Measurements from ENCODE around the gene NHERF1.

The NHERF1 gene

DNA sequence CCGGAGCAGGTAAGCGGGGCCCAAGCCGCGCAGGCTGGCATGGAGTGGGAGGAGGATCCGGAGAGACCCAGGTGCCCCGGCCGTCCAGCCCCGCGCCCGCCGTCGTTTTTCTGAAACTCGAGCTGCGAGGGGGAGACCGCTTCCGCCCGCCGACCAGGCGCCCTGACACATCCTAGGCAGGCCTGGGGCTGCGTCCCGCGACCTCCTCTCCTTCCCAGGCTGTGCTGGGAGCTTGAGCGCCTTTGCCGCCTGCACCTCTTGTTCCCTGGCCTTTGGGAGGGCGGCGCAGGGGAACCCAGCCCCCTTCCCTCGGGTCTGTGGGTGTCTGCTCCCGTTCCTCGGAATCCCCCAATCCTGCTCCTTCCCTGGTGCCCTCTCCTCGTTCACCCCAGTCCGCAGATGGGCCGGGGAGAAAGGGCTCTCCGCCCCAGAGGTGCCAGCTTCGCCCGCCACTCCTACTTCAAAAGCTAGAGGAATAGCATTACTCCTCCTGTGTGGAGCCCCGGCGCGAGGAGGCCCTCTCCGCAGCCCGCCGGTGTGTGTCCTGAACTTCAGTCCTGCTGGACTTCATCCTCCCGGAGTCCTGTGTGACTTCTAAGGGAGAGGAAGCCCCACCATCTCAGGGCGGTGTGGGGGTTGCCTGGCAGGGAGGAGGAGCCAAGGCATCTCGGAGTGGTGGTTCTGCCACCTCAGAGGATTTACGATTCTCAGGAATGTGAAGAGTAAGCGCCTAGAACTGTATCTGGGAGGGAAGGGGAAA lies 1.0 kb downstream of the NHERF1 start:
- DNase-seq (ENCODE audit: low spot score) = peak; percentile 29

DNA sequence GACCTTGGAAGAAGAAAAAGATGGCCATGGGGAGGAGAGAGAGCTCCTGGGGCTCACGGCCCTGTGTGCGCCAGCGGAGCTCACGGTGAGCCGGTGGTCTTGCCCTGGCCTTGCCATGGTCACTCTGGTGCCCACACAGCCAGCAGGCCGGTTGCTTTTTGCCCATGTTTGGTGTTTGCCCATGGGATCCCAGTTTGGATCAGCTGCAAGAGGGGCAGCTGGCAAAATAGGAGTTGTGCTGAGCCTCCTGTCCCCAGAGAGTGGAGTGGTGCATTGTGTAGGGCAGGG lies 1.6 kb downstream of the NHERF1 start:
- no peak for DNase-seq (ENCODE audit: low spot score)

- no peak for DNase-seq (ENCODE audit: low spot score)
Observed at GRCh38 chr17:74750327-74751069, 2.1 kb downstream of the NHERF1 start.

DNA sequence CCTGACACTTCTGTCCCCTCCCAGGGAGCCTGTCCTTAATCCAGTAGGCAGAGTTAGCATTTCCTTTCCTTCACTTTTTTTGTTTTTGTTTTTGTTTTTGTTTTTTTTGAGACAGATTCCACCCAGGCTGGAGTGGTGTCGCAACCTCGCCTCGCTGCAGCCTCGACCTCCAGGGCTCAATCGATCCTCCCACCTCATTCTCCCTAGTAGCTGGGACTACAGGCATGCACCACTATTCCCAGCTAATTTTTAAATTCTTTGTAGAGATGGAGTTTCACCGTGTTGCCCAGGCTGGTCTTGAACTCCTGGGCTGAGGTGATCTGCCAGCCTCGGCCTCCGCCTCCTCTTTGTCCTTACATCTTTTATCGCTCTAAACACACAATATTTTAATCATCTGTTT lies 4.0 kb downstream of the NHERF1 start:
- no peak for DNase-seq (ENCODE audit: low spot score)

- DNase-seq (ENCODE audit: low spot score) = no peak
Observed at GRCh38 chr17:74752822-74753401, 4.5 kb downstream of the NHERF1 start.

DNA sequence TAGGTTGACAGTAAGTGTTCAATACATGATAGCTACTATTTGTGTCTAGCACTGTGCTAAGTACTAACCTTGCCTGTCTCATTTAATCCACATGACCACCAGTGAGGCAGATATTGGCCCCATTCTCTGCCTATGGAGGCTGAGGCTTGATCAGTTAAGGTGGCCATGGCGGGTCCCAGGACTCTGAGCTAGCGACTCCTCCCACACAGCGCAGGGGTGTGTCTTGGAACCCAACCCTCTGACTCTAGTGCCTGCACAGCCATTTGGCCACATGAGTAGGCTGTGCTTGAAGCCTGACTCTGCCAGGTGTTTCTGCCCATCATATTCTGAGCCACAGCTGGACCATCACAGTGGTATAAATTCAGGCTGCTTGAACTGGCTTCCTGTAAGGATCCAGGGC lies 6.4 kb downstream of the NHERF1 start:
- no peak for DNase-seq (ENCODE audit: low spot score)

DNA sequence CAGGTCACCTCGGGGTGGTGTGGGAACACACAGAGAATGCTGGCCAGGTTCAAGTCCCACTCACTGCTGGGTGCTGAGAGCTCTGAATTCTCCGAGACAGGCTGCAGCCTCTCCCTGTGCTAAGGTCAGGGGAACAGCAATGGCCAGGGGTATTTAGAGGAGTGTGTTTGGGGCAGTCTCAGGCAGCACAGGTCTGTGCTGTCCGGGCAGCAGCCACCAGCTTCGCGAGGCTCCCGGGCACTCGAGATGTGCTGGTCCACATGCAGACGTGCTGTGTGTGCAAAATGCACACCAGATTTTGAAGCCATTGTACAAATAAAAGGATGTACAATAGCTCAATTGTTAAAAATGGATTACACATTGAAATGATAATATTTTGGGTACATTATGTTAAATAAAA lies 7.1 kb downstream of the NHERF1 start:
- no peak for DNase-seq (ENCODE audit: low spot score)

DNA sequence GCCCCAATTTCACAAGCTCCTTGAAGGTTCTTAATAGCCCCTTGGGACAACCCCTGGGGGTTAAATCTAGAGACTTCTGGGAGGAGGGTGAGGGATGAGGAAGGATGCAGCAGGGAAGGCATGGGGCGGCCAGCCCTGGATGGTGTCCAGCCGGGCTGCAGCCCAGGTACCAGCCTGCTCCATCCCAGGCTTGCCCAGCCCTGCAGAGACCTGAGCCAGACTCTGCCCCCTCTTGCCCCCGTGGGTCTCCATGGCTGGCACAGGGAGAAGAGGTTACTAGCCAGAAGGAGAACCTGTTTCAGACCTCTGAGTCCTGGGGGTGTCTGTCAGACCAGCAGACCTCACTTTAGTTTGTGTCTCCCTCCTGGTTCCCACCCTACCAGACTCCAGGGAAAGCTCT lies 8.5 kb downstream of the NHERF1 start:
- DNase-seq (ENCODE audit: low spot score) = no peak

DNA sequence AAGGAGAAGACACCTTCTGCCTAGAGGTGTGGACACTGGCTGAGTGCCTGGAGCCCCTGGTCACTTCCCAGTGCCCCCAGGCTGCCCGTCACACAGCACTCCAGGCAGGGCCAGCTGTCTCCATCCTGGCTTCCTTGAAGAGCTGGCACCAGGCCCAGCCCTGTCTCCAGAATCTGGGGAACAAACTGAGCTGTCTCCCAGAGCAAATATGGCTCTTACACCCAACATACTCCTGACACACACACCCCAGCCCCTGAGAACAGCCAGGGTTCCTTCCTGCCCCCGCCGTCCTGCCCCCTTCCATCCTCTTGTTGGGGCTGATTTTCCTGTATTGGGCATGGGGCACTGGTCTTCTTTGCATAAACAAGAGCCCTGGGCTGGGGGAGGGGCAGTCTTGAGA lies 9.1 kb downstream of the NHERF1 start:
- DNase-seq (ENCODE audit: low spot score) = no peak

DNA sequence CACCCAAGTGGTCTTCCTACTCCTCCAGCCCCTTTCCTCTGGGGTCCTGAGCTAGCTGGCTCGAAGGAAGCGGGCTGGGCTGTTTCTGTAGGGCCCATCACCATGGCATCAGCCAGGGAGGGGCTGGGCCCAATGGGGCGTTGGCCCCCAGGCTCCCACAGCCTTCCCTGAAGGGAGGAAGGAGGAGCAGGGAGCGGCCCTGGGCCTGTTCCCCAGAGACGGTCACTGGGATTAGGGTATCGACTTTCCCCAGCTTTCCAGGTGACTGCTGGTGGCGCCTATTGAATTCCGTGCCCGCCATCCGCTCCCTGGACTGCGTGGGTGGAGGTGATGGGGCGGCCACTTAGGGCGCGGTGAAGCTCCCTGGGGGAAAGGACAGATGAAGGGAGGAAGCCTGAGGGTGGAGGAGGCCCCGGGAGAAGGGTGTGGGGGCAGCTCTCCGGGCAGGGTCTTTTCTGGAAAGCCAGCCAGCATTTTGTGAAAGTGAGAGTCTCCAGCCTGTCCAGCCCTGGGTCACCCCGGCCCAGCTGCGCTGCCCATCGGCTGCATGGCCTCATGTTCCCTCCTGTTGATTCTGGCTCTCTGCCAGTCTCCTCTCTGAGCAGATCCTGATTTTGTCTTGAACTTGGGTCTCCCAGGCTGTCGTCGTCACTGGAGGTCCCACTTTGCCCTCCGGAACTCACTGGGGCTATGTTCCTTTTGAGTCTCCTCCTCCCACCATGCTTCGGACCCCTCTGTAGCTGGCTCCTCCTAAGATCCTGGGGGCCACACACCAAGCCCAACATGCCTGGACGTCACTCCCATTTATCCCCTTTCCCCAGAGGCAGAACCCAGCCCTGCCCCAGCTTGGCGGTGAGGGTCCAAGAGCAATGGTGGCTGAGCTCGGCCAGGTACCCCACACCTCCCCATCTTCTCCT lies 9.8 kb downstream of the NHERF1 start:
- DNase-seq (ENCODE audit: low spot score) = no peak

DNA sequence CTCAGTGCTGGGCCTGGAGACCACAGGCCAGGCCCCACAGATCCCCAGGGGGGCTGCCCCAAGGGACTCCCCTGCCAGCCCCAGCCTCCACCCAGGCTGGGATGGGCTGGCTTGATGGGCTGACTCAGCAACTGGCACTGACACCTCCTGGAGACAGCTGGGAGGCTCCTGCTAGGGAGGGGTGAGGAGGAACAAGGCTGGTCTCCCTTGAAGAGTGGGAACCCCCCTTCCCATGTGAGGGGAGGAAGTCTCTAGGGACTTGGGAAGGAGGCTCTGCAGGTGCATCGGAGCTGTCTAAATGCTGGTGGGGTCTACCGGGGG lies 10.4 kb downstream of the NHERF1 start:
- peak; percentile 75 for DNase-seq (ENCODE audit: low spot score)

- DNase-seq (ENCODE audit: low spot score) = no peak
Observed at GRCh38 chr17:74759243-74759801, 10.9 kb downstream of the NHERF1 start.

DNA sequence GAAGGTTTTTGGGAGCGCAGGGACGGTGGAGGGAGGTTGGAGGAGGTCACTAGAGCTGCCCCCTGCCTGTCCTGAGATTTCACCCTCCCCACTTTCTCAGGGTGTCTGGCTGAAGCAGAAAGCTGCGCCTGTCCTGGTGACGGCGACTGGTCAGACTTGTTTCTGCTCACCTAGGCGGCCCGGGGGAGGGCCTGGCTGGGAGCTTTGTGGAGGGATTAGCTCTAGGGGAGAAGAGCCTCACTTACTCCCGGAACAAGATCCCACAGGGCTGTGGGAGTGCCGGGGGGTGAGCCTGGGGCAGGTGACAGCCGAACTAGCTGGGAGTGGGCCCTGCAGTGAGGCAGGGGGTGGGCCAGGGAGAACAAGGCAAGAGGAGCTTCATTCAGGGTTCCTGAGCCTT lies 11.5 kb downstream of the NHERF1 start:
- no peak for DNase-seq (ENCODE audit: low spot score)

- no peak for DNase-seq (ENCODE audit: low spot score)
Observed at GRCh38 chr17:74760404-74761105, 12.1 kb downstream of the NHERF1 start.

DNA sequence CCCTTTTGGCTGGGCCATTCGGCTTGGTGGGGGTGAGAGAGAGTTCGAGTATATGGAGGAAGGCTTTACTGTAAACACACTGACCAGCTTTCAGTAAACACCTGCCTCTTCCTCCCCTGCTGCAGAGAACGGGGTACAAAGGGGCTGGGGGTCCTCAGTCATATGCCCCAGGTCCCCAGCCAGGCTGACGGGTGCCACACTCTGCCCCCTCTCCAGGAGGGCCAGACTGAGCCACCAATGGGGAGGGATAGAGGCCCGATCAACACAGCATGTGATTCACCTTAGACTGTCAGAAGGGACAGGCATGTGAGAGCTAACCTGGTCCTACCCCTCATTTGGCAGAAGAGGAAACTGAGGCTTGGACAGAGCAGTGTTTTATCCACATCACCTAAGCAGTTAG lies 13.0 kb downstream of the NHERF1 start:
- DNase-seq (ENCODE audit: low spot score) = no peak

GRCh38 chr17:74761931-74762330 lies 13.5 kb downstream of the NHERF1 start:
- DNase-seq (ENCODE audit: low spot score) = no peak

- no peak for DNase-seq (ENCODE audit: low spot score)
Observed at GRCh38 chr17:74763565-74764387, 15.3 kb downstream of the NHERF1 start.

DNA sequence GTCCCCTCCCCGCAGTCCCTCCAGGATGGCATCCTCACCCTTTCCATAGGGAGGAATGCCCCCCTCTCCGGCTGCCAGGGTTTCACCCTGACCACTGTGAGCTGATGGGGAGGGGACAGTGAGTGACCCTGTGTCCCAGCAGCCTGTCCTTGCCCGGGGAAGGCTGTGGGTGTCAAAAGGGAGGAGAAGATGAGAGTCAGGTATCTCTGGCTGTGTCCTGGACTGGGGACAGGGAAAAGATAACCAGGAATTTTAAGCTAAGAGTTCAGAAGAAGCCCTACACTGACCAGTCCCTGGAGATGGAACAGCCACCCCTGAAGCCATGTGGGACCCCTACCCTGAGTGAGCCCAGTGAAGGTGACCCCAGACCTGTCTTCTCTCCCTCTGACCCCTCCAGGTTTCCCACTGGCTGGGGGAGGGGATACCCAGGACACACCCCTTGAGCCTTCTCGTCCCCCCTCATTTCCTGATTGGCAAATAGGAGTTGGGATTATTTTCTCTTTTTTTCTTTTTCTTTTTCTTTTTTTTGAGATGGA lies 16.4 kb downstream of the NHERF1 start:
- no peak for DNase-seq (ENCODE audit: low spot score)

- no peak for DNase-seq (ENCODE audit: low spot score)
Observed at GRCh38 chr17:74766413-74766812, 18.0 kb downstream of the NHERF1 start.

DNA sequence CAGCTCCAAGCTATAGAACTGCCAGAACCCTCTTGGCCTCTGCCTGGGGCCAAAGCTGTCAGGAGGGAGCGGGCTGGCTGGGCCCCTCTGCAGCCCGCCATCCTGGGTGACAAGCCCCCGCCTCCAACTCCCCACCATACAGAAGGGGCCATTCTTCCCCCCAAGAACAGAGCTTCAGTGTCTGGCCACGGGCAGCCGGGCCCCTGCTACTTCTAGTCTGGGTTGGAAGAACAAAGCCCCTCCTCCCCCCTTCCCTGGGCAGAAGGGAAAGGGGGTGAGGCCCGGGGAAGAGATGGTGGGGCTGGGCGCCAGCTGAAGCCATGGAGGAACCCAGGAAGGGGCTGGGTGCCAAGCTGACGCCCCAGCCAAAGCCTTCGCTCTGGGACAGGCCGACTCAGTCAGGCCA lies 18.7 kb downstream of the NHERF1 start:
- DNase-seq (ENCODE audit: low spot score) = no peak

All from AG08395 (cell line).